HG03565 (cell line): Measurements from ENCODE around the gene PCDHB2.
"Not testable (repeated sequence)": the region's sequence is repeated elsewhere in the genome, so short reads cannot be mapped to it uniquely, and the experiment has no call there.

Experiments used
- ATAC-seq: cut with Tn5 transposase; IDR thresholded peaks from one replicate; pipeline ENCODE4 v1.9.1; 2021; ENCODE audit warnings: mild to moderate bottlenecking, moderate library complexity; ENCODE audit not compliant: unreplicated experiment

The PCDHB2 gene

GRCh38 chr5:141094481-141095262, at the start of gene PCDHB2:
Gene PCDHB2, plus strand, starts transcription at chr5:141094615. Its CDS starts 176 bp downstream, at chr5:141094791.
- ATAC-seq: no peak

- ATAC-seq: no peak
Measured at GRCh38 chr5:141050622-141051520, 43.5 kb upstream of the PCDHB2 start, which contains the start of gene PCDHB1. Gene PCDHB1, plus strand, starts transcription at chr5:141051374. Its CDS starts 97 bp downstream, at chr5:141051471.

- ATAC-seq: no peak
Measured at GRCh38 chr5:141051521-141051866, 42.9 kb upstream of the PCDHB2 start.

GRCh38 chr5:141077826-141078225, 16.6 kb upstream of the PCDHB2 start:
- no peak for ATAC-seq

GRCh38 chr5:141082228-141082627, 12.2 kb upstream of the PCDHB2 start:
- no peak for ATAC-seq

- no peak for ATAC-seq
Measured at GRCh38 chr5:141084487-141084989, 9.9 kb upstream of the PCDHB2 start.

- ATAC-seq: no peak
Measured at GRCh38 chr5:141095263-141095641, 837 bp downstream of the PCDHB2 start.

- ATAC-seq: not testable (repeated sequence)
Measured at GRCh38 chr5:141096181-141096580, 1.8 kb downstream of the PCDHB2 start.

- not testable (repeated sequence) for ATAC-seq
Measured at GRCh38 chr5:141096586-141096985, 2.2 kb downstream of the PCDHB2 start.

GRCh38 chr5:141100243-141100805, 5.9 kb downstream of the PCDHB2 start, which contains the start of gene PCDHB3:
Gene PCDHB3, plus strand, starts transcription at chr5:141100473. Its CDS starts 177 bp downstream, at chr5:141100650.
- ATAC-seq: no peak

- no peak for ATAC-seq
Measured at GRCh38 chr5:141101059-141101458, 6.6 kb downstream of the PCDHB2 start.

- ATAC-seq: not testable (repeated sequence)
Measured at GRCh38 chr5:141102070-141102469, 7.7 kb downstream of the PCDHB2 start.

- ATAC-seq: not testable (repeated sequence)
Measured at GRCh38 chr5:141102471-141102870, 8.1 kb downstream of the PCDHB2 start.

GRCh38 chr5:141105350-141105749, 10.9 kb downstream of the PCDHB2 start:
- no peak for ATAC-seq

- ATAC-seq: no peak
Measured at GRCh38 chr5:141119250-141119649, 24.8 kb downstream of the PCDHB2 start.

GRCh38 chr5:141121563-141121962, 27.1 kb downstream of the PCDHB2 start, which contains the start of gene PCDHB4:
Gene PCDHB4, plus strand, starts transcription at chr5:141121818. Its CDS starts 181 bp downstream, at chr5:141121999.
- no peak for ATAC-seq

- ATAC-seq: no peak
Measured at GRCh38 chr5:141121985-141122384, 27.6 kb downstream of the PCDHB2 start.

GRCh38 chr5:141123396-141124135, 29.2 kb downstream of the PCDHB2 start:
- ATAC-seq: not testable (repeated sequence)

- no peak for ATAC-seq
Measured at GRCh38 chr5:141127305-141127704, 32.9 kb downstream of the PCDHB2 start.

- ATAC-seq: no peak
Measured at GRCh38 chr5:141135030-141135717, 40.8 kb downstream of the PCDHB2 start, which contains the start of gene PCDHB5. Gene PCDHB5, plus strand, starts transcription at chr5:141135206. Its CDS starts 229 bp downstream, at chr5:141135435.
